ELF-1 (cell line): ENCODE results near the gene PRXL2A.

Source experiments
- DNase-seq: peaks from one replicate; pipeline ENCODE4 v3.0.0-alpha.2; 2016; ENCODE audit warnings: low read depth, low spot score

PRXL2A gene

GRCh38 chr10:80461208-80462183, 53.1 kb downstream of the PRXL2A start:
- no peak for DNase-seq

DNA sequence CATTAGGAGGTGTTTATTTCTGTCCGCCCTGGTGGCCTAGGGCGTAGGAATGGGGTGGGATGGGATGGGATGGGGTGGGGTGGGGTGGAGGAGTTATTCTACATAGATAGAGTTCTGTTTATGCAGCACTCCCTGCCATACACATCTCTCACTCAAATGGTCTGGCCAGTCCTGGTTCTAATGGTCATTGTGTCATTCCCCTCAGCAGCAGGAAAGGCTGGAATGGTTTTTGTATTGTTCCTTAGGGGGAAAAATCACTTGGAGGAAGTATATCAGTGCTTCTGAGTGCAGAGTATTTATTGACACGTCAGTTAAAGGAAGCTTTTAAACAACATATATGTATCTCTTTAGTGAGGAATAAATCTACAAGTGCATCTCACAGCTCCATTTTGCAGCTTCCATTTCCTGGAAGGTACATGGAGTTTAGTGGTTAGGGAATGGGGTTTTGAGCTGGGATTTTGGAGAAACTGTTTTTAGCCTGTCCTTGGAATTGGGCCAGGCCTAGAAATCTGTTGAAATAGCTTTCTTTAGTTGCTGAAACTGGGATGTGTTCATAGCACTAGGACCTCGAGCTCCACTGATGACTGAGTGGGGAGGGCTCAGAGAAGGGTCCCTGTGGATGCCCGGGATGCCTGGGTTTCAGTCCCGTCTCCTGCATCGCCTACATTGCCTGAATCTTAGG, 54.1 kb downstream of the PRXL2A start:
- DNase-seq, result no peak

DNA sequence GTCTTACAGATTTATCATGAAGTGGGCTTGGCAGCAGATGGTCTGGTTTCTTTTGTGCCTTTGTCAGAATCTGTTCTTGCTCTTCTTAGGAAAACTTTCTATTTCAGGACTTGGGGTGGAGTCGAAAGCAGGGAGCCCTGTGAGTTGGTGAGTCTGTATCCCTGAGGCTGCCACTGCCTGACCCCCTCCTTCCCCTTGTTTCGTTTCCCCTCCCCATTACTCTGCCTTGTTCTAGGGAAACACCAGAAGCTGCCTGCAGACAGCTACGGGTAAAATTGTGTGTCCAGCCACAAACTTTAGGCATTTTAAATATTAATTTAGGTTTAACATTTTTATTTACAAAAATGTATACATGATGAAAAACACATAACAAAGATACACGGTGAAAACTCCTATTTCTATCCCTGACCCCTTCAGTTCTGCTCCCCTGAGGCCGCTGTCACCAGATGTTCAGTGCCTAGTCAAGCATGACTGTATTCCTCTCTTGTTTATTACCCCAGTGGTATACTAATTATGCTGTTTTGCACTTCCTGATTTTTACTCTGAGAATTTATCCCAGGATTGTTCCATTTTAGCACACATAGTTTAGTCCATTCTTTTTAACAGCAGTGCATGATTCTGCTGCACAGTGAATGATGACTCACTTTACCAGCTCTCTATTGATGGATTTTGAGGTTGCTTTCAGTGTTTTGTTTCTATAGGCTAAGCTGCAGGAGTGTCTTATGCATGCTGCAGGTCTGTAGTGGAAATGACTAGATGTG, 54.8 kb downstream of the PRXL2A start:
- DNase-seq, result no peak

GRCh38 chr10:80463868-80464267, 55.5 kb downstream of the PRXL2A start:
- DNase-seq, result no peak

GRCh38 chr10:80464557-80465450, 56.5 kb downstream of the PRXL2A start:
- DNase-seq, result peak; percentile 79

DNA sequence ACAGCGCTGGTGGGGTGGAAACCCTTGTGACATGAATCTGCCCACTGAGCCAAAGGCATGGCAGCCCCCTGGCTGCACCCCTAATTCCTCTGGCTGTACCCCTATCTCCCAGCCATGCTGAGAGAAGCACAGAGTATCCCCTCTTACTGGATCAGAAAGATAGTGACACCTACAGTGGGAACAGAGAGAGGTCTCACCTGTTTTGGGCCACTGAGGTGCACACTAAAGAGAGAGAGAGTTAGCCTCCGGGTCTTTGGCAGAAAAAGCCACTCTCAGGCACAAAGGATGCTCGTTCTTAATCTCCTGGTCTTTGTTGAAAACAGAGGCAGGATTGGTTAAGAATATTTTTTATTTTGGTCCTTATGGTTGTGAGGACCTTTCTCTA, 57.1 kb downstream of the PRXL2A start:
- DNase-seq, result no peak

DNA sequence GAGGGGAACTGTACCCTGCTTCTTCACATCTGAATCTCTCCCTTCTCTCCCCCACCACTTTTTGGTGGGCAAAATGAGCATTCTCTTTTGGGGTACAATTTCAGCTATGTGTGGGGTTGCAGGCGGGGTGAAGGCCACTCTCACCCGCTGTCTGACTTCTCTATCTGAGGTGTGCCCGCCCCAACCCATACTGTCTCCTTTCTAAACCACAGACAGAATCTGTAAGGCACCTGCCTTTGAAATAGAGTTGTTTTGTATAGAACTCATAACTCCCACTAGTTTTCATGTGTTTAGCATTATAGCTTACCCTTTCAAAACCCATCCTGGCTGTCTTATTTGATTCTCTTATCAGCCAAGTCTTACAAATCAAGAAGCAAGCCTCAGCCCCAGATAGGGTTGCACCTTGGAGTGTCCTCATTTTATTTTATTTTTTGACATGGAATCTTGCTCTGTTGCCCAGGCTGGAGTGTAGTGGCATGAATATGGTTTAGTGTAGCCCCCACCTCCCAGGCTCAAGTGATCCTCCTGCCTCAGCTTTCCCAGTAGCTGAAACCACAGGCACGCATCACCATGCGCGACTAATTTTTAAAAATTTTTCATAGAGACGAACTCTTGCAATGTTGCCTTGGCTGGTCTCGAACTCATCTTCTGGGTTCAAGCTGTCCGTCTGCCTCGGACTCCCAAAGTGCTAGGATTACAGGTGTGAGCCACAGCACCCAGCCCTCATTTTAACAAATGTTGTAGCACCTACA, 57.7 kb downstream of the PRXL2A start:
- DNase-seq, result no peak

GRCh38 chr10:80466724-80467326, 58.5 kb downstream of the PRXL2A start:
- no peak for DNase-seq

DNA sequence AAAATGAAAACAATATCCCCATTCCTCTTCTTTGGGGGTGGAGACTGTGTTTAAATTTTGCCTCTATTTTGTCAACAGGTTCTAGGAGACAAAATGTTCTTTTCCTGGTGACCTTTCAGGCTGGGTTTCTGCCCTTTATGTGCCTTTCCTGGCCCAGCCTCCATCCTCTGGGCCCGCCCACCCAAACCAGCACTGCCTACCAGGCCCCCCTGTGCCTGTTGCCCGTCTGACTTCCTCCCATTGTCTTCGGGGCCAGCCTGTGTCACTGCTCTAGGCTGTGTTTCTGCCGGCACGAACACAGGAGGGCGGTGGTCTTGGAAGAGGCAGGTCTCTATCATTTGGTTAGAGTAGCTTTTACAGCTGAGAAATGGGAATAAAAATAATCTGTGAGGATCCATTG, 59.7 kb downstream of the PRXL2A start:
- DNase-seq, result peak; percentile 87

- DNase-seq, result no peak
Observed at GRCh38 chr10:80468806-80469421, 60.6 kb downstream of the PRXL2A start.

DNA sequence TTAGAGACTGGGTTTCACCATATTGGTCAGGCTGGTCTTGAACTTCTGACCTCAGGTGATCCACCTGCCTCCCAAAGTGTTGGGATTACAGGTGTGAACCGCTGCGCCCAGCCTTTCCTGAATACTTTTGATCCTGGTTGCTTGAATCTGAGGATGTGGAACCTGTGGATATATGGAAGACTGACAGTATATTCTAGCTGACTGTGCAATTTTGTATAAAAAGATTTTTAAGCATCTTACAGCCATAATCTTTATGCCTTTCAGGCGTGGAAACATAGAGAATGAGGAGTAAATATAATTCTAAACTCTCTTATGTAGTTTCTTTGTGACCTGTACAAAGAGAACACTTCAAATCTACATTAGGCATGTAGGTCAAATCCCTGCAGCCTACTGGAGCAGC, 61.9 kb downstream of the PRXL2A start:
- no peak for DNase-seq

DNA sequence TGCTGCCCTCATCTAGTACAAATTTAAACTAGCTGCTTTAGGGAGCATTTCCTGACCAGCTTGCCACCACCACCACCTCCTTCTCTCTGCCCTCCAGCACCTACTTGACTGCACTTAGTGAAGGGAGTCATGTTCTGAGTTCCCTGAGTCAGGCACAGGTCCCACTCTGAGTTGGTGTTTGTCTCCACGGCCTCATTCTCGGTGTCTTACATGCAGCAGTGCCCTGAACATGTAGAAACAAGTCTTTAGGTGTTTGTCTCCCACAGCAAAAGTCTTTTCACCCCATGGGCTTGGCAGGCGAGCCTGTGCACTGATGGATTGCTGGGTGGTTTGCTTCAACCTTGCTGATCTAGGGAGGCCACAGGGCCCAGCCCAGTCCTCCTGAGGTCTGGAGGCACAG, 62.6 kb downstream of the PRXL2A start:
- no peak for DNase-seq

GRCh38 chr10:80471715-80472233, 63.4 kb downstream of the PRXL2A start:
- no peak for DNase-seq

DNA sequence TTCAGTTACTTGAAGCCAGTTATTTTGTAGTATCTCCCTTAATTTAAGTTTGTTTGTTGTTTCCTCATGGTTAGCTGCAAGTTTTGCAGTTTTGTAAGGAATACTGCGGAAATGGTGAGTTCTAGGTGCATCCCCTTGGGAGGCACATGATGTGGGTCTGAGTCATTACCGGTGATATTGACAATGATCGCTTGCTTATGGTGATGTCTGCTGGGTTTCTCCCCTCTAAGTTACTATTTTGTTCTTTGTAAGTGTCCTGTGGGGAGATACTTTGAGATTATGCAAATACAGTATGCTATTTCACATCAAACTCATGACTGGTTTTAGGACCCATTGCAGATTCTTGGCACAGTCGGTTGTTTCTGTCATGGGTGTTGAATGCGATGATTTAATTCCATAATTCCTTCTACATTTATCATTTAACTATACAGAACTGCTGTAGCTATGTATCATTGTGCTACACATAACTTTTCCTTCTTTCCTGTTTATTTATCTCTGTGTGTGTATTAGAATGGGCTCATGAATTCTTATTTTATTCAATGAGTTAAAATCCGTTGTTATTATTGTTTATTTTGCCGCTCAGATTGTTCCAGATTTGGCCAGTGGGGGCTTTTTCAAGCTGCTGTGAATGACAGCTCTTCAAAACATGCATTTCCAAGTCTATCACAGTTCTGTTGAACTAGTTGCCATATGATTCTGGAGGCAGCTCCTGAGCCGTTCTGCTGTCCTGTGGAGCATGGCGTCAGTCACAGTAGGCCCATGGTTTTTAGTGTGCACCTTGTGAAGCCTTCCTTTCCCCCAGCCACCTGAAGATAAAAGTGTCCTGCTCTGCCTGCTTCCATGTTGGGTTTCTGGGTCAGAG, 64.1 kb downstream of the PRXL2A start:
- no peak for DNase-seq

GRCh38 chr10:80473096-80473657, 64.8 kb downstream of the PRXL2A start:
- DNase-seq, result no peak

GRCh38 chr10:80473692-80474596, 65.6 kb downstream of the PRXL2A start:
- no peak for DNase-seq

DNA sequence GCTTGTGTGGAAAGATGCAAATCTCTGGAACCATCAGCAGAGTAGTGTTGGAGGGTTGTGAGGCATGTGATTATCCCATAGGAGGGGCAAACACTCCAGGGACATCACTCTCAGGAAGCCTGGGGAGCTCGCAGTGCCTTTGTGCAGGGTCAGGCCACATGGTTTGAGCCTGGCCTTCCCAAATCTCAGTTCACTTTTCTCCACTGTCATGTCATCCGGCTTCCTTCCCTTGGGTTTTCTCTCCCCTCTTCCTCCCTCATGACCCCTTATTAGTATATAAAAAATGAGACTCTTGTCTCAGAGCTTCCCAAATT, 66.2 kb downstream of the PRXL2A start:
- DNase-seq, result no peak
